AG09309 (cell line): ENCODE results near the gene GJD3.

Experiments
- DNase-seq: peaks from one replicate; pipeline ENCODE4 v3.0.0-alpha.2; 2010; ENCODE audit warnings: low read depth
- H3K4me3 ChIP-seq: 2 replicates; pipeline ENCODE4 v1.5.1; 2011; ENCODE audit warnings: mild to moderate bottlenecking, low read depth, low read length, moderate library complexity; ENCODE audit not compliant: control insufficient read depth
- CTCF ChIP-seq: IDR thresholded peaks from 2 replicates; pipeline ENCODE4 v1.5.1; 2011; ENCODE audit warnings: mild to moderate bottlenecking, low read depth, low read length, inconsistent platforms; ENCODE audit not compliant: insufficient read depth, control insufficient read depth; ENCODE audit errors: missing control alignments

The GJD3 gene

GRCh38 chr17:40315678-40316570, 48.6 kb downstream of the GJD3 start:
- DNase-seq: no peak
- TF ChIP-seq CTCF: no peak
- H3K4me3 ChIP-seq: no peak overlapping the region

GRCh38 chr17:40315206-40315605, 49.3 kb downstream of the GJD3 start:
- no peak for TF ChIP-seq CTCF
- no peak for DNase-seq
- no peak overlapping the region for H3K4me3 ChIP-seq

GRCh38 chr17:40314584-40314956, 50.0 kb downstream of the GJD3 start:
- TF ChIP-seq CTCF: peak; percentile 3
- no peak overlapping the region for H3K4me3 ChIP-seq
- no peak for DNase-seq

GRCh38 chr17:40313668-40314583, 50.6 kb downstream of the GJD3 start:
- TF ChIP-seq CTCF: no peak
- H3K4me3 ChIP-seq: no peak overlapping the region
- no peak for DNase-seq
